GM12892 (cell line): ENCODE data around the gene RNPEP.

Experiments
- DNase-seq: peaks from one replicate; pipeline ENCODE4 v3.0.0; 2011; ENCODE audit not compliant: insufficient read length
- FAIRE-seq: peaks from 2 replicates; lab custom pipeline; 2011; peaks lifted over from hg19 to GRCh38; lab: Jason Lieb, UNC
- POLR2A ChIP-seq: IDR thresholded peaks from 2 replicates; pipeline ENCODE4 v1.6.1; 2011; ENCODE audit warnings: low read depth, low read length, control low read depth
- POLR2AphosphoS5 ChIP-seq: IDR thresholded peaks from 2 replicates; pipeline ENCODE4 v1.6.1; 2011; ENCODE audit warnings: low read depth, low read length, control low read depth
- TAF1 ChIP-seq: IDR thresholded peaks from 2 replicates; pipeline ENCODE4 v1.6.1; 2011; ENCODE audit warnings: low read depth, mild to moderate bottlenecking, control low read depth, low read length, borderline replicate concordance

The RNPEP gene

DNA sequence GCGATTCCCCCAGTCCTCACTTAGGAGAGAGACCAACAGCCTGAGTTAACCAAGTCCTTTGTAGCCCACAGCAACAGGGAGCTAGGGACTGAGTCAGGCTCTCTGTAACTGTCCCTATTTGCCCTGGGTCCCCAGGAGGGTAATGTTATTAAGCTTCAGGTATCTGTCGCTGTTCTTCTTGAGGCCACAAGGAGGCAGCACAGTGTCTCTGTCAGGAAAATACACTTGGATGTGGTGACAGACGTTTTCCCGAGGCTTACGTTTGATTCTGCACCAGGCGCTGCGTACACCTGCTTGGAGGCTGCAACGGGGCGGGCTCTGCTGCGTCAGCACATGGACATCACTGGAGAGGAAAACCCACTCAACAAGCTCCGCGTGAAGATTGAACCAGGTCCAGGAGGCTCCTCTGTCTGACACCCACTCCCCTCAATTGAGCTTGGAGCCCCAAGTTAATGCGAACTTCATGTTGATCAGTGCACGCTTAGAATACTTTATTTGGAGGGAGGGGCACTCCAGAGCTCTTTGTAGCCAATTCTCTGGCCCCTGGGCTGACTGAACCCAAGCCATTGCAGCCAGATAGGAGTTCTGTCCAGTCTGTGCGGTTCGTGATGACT, 17.3 kb downstream of the RNPEP start:
- FAIRE-seq, result peak; percentile 67
- DNase-seq, result no peak
- TF ChIP-seq POLR2AphosphoS5 (no peak), POLR2A (no peak), TAF1 (no peak)

DNA sequence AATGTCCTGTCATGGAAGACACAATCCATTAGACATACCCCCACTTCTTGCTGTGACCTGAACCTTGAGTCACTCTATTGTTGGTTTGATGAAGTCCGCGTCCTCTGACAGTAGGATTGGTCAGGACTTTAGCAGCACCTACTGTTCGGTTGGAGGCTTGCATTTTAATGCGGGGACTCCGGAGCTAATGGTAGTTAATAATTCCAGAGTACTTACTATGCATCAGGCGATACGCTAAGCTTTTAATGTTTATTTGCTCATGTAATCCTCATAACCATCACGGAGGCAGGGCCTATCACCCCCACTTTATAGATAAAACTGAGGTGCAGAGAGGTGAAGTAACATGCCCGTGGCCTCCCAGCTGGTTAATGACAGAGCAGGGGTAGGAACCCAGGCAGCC, 20.1 kb downstream of the RNPEP start:
- FAIRE-seq (no peak), DNase-seq (no peak)
- TF ChIP-seq TAF1, result no peak

- FAIRE-seq, result no peak
- TF ChIP-seq POLR2AphosphoS5, result no peak
- TF ChIP-seq TAF1, result no peak
- TF ChIP-seq POLR2A, result no peak
- DNase-seq, result no peak
Measured at GRCh38 chr1:202004711-202005110, 22.3 kb downstream of the RNPEP start.

DNA sequence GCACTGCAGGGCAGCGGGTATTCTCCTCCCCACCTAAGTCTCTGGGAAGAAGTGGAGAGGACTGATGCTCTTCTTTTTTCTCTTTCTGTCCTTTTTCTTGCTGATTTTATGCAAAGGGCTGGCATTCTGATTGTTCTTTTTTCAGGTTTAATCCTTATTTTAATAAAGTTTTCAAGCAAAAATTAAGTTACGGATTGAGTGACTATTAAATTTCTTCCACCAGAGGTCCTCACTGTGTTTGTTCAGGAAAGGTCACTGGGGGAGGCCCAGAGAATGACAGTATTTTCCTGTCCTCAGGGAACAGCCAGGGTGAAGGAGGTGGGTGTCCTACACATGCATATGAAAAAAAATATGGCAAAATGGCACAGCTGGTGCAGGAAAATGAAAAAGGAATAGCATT, 23.5 kb downstream of the RNPEP start:
- no peak for DNase-seq
- TF ChIP-seq POLR2AphosphoS5 (no peak), TAF1 (no peak), POLR2A (no peak)
- no peak for FAIRE-seq

DNA sequence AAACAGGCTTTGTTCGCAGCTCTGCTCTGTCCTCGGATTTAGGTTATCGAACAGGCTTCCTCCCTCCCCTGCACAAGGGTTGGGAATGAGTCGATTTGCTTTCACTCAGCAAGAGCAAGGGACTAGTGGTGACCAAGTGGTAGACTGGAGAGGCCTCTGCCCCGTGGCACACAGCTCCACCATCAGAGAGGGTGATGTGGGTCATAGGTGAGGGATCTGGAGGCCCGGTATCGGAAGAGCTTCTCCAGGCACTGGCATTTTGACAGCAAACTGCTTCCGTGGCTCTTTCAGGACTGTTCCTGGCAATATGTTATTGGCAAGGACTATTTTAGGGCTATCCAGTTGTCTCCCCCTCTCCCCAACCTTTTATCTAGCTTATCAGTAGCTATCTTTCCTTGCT, 24.9 kb downstream of the RNPEP start:
- TF ChIP-seq POLR2AphosphoS5, result no peak
- no peak for TF ChIP-seq TAF1
- no peak for TF ChIP-seq POLR2A
- no peak for DNase-seq
- no peak for FAIRE-seq

- DNase-seq (no peak), FAIRE-seq (no peak)
- no peak for TF ChIP-seq TAF1
- no peak for TF ChIP-seq POLR2AphosphoS5
- TF ChIP-seq POLR2A, result no peak
Measured at GRCh38 chr1:202007805-202008489, 25.5 kb downstream of the RNPEP start.

DNA sequence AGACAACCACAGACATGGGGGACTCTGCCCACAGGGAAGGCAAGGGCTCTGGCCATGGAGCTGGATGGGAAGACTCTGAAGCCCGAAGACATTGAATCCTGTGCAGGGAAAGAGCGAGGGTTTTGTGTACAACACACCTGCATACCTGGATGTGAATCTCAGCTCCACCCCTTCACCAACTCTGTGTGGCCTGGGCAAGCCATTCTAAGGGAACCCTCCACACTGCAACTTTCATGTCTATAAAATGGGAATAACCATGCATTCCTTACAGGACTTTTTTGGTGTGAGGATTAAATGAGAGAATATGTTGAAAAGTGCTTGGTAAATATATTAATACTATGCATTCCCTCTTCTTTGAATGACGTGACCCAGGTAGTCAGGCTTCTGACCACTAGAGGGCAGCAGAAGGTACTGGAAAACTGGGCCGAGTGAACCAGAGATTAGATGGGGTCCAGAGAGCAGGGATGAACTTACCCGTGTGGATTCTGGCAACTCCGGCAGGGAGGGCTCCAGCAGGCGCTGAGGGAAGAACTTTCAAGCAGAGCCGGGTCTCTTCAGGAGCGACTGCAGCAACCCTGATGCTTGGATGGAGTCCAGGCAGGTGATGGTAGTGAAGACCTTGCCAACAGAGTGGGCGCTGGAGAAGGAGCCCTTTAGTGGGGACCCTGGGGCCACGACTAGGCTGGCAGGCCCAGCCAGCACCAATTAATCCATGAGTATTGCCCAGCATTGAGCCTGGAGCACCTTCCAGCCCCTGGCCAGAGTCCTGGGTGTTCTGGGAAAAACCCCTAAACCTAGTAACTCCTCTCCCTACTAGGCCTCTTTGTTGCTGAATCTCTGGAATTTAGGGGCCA, 27.1 kb downstream of the RNPEP start:
- FAIRE-seq (peak; percentile 76), DNase-seq (peak; percentile 61)
- TF ChIP-seq POLR2A, result no peak
- TF ChIP-seq TAF1, result no peak
- TF ChIP-seq POLR2AphosphoS5, result no peak

DNA sequence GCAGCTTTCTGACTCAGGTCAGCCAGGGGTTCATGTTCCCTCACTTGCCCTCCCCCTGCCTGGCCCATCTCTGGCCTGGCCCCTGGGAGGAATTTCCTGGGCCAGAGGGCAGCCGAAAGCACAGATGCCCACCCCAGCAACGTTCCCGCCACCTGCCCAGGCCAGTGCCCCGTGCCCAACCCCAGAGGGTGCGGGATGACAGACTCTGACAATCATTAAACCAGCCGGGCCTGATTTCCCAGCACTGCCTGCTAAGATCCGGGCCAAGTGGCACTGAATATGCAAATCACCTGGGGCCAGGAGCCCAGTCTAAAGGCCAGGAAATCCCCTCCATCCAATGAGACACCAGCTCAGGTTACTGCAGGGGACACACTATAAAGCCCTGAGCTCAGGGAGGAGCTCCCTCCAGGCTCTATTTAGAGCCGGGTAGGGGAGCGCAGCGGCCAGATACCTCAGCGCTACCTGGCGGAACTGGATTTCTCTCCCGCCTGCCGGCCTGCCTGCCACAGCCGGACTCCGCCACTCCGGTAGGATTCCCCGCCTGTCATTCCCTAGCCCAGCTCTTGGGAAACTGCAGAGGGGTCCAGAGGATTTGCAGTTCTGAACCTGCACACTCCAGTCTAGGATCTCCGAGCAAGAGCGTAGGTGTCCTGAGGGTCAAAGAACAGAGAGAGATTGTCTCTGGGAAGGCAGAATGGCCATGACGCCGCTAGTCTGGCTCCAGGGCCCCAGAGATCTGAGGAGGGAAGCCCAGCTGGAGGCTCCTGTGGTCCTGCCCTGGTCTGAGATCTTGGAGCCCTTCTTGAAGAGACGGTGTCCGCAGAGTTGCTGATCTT, 27.9 kb downstream of the RNPEP start, which contains the start of gene ELF3:
Gene ELF3 (plus strand): TSS at position 408 of the 836 bp plus-strand sequence. CDS start 550 bp downstream, outside the sequence.
- FAIRE-seq (peak; percentile 69), DNase-seq (peak; percentile 58)
- no peak for TF ChIP-seq POLR2AphosphoS5
- no peak for TF ChIP-seq POLR2A

- no peak for DNase-seq
- no peak for FAIRE-seq
- TF ChIP-seq TAF1 (no peak), POLR2AphosphoS5 (no peak), POLR2A (no peak)
Measured at GRCh38 chr1:202011994-202012393, 29.5 kb downstream of the RNPEP start.

- no peak for TF ChIP-seq POLR2AphosphoS5
- no peak for TF ChIP-seq POLR2A
- no peak for TF ChIP-seq TAF1
- no peak for DNase-seq
- FAIRE-seq, result no peak
Measured at GRCh38 chr1:202012544-202013478, 30.4 kb downstream of the RNPEP start.
